GM19025 (cell line): Measurements from ENCODE around the gene PCAT7.
"Not testable (repeated sequence)": the region's sequence is repeated elsewhere in the genome, so short reads cannot be mapped to it uniquely, and the experiment has no call there.

Experiments
- ATAC-seq: cut with Tn5 transposase; IDR thresholded peaks from one replicate; pipeline ENCODE4 v1.9.1; 2021; ENCODE audit warnings: mild to moderate bottlenecking, low read depth, moderate library complexity; ENCODE audit not compliant: unreplicated experiment

The PCAT7 gene

DNA sequence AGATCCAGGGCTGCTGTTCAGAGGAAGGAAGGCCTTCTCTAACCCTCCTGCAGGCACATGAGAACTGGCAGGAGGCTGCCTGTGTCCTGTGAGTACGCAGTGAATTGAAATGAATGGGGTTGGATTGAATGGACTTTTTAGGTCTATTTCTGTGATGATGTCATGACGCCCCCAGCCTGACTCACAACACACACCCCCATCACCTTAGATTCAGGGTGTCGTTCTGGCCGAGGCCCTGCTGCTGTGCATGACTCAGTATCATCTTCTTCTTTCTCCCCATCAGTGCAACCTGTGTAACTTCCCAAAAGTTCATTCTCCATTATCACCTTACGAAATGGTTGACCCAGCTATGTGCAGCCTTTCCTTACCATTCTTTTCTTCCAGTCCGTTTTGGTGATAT lies 5.4 kb downstream of the PCAT7 start:
- no peak for ATAC-seq

DNA sequence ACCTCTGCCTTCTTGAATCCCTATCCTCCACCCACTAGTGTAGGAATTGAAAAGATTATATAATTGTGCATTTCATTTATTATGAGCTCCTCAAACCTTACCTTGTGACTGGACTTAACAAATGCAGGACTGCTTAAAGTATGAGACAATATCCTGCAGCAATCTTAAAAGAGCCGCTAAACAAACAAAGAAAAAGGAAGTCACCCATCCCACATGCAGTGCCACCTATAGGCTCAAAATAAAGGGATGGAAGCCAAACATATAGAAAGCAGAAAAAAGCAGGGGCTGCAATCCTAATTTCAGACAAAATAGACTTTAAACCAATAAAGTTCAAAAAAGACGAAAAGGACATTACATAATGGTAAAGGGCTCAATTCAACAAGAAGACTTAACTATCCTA lies 8.7 kb downstream of the PCAT7 start:
- no peak for ATAC-seq

DNA sequence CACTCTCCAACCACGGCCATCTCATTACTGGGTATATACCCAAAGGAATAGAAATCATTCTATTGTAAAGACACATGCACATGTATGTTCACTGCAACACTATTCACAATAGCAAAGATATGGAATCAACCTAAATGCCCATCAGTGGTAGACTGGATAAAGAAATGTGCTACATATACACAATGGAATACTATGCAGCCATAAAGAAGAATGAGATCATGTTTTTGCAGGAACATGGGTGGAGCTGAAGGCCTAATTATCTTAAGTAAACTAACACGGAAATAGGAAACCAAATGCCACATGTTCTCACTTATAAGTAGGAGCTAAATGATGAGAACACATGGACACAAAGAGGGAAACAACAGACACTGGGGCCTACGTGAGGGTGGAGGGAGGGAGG lies 9.4 kb downstream of the PCAT7 start:
- not testable (repeated sequence) for ATAC-seq

DNA sequence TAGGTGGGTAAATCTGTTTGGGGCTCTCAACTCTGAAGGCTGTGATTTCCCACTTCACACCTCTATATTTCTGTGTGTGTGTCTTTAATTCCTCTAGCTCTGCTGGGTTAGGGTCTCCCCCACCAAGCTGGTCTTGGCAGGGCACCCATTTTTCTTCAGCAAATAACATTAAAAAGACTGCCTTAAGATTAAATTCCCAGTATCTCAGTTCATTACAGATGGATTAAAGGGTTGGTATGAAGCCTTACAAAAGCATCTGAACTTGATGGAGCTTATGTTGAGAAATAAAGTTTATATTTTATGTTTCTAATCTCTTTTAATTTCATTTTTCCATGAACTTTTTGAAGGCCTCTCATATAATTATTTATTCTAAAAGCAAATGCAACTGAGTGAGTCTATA lies 11.7 kb downstream of the PCAT7 start:
- ATAC-seq, result no peak

DNA sequence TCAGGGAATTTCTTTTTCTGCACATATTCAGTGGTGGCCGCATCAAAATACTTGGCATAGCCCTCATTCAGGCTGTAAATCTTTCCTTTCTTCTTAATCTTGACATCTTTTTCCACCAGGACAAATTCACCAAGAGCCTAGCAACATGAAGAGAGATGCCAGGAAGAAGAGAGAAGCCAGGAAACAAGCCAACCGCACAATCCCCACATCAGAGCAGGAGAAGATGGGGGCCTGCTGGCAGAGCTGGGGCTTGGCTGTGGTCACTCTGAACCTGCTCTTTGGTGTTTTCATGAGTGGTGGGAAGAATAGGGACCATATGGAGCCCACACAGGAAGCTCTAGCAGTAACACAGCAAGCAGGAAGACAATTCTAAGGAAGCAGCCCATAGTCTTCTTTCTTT lies 12.4 kb downstream of the PCAT7 start:
- no peak for ATAC-seq

DNA sequence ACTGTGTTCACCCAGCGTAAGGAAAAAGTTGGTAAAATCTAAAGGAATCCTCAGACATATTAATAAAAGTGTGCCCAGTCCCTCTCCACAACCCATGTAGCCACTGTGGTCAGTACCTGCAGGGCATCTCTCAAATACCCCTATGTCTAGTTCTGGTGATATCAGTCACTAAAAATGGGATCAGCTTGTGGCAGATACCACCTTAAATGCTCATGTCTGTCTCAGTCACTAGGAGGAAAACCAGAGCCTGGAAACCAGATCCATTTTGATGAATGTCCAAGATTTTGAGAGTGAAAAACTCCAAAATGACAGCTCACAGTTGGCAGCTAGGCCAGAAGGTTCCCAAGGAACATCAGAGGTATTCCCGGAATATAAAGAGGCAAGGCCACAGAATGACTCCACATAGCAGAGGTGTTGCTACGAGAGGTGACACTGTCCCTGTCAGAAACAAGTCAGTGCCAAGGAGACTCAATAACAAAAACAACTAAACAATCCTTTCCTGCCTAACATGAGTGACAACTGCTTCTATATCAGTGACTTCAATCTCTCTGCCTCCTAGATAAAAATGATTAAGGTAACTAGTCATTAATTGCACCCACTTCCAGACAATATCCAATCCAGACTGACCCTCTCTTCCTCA lies 13.5 kb downstream of the PCAT7 start:
- ATAC-seq, result no peak

DNA sequence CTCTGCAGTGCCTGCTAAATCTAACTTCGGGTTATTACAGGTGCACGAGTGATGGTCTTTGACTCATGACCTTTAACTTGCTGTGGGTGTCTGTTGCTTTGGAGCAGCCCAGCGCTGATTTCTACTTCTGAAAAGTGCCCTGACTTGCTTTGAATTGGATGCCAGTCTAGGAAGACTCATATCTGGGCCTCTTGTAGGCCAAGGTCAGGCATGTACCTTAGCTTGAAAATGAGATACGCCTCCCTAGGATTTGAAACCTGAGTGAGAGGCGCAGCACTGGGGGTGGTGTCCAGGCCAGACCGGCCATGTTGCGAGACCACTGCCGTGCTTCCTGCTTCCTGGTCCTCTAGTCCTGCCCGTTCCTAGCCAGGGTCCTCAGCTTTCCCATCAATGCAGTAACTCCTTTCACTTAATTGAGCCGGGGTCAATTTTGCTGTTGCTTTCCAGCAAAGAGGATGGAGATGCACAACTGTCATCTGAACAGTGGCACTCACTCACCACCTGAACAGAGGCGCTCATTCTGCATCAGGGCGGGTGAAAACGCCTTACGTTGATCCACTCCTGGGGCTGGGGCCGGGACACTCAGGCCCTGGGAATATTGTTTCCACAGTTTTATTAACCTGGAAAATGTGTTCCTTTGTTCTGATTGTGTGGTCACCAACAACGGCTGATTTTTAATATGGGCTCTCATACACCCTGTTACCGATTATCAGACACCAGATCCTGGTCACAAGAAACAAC lies 14.3 kb downstream of the PCAT7 start:
- ATAC-seq, result no peak

DNA sequence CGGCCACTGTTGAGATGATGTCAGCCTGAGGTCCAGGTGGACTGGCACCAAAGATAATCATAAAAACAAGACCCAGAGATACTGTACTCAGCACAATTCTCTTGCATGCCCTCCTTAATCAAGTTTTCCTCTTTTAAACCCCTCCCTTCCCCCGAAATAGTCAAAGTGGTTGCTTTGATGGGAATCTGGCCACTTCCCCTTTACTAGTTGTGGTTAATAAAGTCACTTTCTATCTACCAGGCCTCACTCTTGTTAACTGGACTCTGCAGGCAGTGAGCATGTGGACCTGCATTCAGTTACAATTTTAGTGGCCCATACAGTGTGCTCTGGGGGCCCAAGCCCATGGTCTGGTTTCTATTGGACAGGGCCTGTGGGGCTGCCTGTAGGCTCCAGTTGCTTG lies 21.2 kb downstream of the PCAT7 start:
- no peak for ATAC-seq

DNA sequence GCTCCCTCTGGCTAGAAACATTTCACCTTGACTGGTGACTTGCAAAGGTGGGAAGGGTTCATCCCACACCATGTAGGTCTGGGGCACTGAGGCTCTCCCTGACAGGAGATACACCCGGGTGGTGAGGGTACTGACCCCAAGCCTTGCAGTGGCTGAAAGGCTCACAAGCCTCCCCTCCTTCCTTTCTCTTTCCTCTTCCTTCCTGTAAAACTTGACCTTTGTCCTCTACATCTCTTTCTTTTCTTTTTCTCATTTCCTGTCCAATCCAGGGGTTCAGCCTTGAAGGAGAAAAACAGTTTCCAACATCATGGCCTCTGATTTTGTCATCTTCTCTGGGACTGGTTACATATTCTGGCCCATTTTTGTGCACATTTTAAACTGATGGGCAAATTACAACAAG lies 22.2 kb downstream of the PCAT7 start:
- ATAC-seq, result no peak

DNA sequence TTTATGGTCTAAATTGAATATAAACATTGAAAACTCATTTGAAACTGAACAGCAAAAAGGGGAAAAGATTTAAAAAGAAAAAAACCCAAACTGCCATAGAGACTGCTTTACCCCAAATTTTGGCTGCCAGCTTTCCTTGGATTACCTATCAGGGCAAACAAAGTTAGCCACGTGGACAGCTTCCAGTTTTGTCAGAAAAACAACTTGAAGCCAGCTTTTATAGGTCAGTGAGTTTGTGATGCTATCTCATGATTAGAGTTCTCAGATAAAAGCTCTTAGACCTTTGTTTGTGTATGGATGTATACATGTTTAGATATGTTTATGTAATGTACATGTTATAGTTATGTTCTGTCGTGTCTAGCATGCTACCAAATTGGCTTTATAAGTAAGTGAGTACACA lies 22.7 kb downstream of the PCAT7 start:
- no peak for ATAC-seq

DNA sequence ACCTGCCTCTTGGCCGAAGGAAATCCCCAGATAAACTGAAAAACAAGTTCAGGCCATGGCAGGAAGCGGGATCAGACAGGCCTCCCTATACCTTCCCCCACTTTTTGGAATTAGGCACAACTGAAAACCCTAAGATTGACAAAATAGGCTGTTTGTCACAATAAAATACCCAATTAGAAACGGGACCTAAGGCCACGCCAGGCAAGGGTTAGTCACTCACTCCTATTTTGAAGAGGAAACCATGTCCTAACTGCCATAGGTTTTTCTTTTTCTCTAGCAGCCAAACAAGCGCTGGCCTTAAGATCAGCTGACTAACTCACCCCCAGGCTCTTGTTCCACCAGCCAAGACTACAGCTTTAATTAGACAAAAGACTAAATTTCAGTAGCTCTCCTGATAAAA lies 26.8 kb downstream of the PCAT7 start:
- ATAC-seq, result no peak

DNA sequence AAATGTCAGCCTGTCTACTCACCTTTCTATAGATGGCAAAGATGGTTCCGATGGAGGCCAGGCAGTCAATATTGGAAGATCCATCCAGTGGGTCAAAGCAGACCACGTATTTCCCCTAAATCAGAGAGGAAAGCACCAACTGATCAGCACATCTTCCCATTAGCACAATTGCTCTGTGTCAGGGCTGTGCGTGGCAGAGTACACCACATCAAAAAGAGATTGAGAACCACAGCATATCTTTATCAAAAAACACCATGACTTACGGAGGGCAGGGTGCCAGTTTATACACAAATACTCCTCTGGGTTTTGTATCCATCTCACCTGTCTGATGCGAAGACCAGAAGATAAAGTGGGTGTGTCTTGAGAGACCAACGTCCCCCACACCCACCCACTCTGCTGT lies 29.7 kb downstream of the PCAT7 start:
- ATAC-seq, result no peak

DNA sequence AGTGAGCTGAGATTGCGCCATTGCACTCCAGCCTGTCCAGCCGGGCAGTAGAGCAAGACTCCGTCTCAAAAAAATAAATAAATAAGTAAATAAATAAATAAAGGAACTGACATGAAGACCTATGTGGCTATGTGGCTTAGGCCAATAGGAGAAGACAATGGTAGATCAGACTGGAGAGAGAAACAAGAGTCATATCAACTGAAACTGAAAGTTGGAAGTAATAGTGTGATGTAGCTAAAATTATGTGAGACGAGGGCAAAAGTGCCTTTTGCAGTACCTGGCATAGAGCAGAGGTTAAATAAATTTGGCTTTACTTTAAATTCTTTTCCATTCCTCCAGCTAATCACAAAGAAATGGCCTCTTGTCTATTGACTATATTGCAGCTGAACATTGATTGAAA lies 31.4 kb downstream of the PCAT7 start:
- no peak for ATAC-seq

DNA sequence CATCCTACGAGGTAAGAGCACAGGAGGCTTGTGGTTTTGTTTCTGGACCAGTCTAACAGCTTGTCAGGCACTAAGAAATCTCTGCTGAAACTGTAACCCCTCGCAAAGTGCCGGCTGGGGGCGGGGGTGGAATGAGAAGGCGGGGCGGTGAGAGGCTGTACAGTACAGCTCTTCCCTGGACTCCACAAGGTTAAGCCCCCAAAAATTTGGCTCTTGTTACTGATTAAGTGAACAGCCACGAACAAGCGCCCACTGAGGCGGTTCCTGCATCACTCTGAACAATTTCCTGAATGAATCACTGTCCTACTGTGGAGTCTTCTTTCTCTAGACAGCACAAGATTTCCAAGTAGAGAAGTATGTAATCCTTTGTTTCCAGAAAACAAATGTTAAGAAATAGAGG lies 31.9 kb downstream of the PCAT7 start:
- ATAC-seq, result no peak

DNA sequence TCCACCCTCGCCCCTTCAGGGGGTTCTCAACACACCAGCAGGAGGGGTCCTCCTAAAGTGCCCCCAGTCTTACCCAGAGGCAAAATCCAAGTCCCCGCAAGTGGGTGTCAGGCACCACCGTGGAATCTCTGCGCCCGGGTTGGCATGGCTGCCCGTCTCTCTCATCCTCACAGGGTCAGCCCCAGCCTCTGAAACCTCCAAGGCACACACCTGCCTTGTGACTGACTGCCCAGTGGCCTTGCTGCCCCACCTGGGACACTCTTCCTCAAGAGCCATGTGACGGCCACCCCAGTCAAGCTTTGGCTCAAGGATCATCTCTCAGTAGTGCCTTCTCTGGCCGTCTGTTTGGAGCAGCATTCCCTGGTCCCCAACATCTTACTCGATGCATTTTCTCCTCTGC lies 33.8 kb downstream of the PCAT7 start:
- ATAC-seq, result no peak

DNA sequence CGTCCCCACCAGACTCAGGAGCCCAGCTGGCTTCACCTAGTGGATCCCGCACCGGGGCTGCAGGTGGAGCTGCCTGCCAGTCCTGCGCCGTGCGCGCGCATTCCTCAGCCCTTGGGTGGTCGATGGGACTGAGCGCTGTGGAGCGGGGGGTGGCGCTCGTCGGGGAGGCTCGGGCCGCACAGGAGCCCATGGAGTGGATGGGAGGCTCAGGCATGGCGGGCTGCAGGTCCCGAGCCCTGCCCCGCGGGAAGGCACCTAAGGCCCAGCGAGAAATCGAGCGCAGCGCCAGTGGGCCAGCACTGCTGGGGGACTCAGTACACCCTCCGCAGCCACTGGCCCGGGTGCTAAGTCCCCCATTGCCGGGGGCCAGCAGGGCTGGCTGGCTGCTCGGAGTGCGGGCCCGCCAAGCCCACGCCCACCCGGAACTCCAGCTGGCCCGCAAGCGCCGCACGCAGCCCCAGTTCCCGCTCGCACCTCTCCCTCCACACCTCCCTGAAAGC lies 36.2 kb downstream of the PCAT7 start:
- ATAC-seq, result not testable (repeated sequence)

DNA sequence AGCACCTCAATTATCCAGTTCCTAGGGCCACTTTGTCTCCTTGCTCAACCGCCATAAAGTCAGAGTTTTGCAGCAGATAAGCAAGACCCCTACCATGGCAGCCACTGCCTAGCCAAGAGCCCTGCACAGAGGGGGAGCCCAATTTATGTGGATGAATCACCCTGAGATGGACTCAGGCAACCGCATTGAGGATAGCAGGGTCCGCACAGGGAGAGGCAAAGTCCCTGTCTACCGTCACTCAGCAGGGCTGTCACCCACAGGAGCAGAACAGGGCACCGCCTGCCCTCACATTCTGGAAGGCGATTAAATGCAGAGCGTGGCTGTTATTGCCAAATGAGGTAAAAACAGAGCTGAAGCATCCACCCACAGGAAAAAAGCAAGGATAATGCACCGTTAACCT lies 37.0 kb downstream of the PCAT7 start:
- no peak for ATAC-seq

DNA sequence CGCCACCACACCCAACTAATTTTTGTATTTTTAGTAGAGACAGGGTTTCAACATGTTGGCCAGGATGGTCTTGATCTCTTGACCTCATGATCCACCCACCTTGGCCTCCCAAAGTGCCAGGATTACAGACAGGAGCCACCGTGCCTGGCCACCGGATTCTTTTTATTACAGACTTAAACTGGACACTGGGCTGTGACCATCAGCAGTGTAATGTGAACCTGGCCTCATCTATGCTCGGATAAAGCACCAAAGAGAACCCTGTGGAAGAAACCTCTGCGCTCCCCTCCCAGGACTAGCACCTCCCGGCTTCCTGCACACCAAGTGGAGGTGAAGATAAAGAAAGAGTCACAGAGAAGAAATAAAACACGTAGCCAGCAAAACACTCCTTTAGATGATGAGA lies 37.8 kb downstream of the PCAT7 start:
- not testable (repeated sequence) for ATAC-seq

DNA sequence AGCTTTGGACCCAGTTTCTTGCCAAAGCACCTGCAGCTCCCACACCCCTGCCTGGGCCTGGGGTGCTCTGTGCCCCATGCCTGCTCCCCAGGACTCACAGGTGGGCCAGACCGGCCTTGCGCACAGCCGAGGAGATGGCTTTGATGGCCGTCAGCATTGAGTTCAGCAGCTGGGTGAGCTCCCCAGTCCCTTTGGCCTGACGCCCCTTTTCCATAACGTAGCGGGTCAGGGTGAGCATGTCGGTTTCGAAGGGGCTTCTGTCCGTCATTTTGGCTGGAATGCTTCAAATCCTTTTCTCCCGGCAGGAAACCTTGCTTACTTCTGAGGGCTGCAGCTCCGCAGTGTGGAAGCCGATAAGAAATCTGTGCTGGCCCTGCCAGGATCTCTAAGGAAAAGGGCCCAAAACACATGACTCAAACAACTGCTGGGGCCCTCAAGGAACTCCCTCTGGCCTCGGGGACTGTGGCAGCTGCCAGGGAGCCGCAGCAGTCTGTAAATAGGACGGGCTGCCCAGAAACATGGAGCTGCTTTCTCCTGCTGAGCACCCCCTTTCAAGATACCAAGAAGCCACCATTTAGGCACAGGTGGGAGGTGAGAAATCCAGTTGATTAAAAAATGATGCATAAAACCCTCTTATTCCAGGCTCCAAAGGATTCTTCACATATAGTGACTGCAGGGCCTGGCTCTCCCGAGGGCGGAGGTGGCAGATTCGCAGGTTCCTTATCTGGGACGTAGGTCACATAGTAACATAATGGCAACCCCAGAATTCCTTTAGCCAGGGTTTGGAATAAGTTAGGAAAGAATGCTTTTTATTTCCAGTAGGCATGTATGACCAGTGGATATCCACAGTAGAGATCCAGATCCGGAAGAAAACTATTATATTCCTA lies 38.8 kb downstream of the PCAT7 start, which contains the start of gene FBP2:
TSS of gene FBP2 (minus strand) at position 366 of the 887 bp plus-strand sequence. CDS start at position 268, 98 bp downstream.
- no peak for ATAC-seq

DNA sequence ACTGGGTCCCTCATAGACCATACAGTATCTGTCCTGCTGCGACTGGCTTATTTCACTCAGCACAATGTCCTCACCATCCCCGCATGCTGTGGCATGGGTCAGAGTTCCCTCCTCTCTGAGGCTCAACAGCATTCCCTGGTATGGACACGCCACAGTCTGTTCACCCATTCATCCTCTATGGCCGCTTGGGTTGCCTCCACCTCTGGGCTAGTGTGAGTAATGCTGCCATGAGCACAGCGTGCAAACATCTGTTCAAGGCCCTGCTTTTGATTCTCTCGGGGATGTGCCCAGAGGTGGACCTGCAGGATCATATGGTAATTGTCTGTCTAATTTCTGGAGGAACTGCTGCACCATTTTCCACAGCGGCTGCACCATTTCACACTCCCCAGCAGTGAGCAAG lies 44.2 kb downstream of the PCAT7 start:
- no peak for ATAC-seq

DNA sequence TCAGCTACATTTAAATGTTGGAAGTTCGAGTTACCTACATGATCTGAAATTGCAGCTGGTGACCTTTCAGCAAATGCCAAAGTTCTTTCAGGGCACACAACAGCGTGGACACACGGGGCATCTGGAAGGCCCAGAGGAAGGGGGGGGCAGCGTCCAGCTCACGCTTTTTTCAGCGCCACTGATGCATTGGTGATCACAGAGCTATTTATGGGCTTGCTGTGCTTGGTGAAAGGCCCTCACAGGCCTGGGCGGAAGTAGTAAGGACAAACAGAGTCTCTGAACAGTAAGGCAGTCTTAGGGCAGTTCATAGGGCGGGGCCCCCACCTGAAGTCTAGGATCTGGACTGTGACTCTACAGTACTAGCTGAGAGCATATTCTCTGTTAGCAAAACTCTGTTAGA lies 45.4 kb downstream of the PCAT7 start:
- ATAC-seq, result no peak
